ENCODE results near the gene RAPGEF2.

- no peak for TF ChIP-seq YY1 (tag by site-specific recombination; IDR thresholded peaks at IDR 0.05)
- TF ChIP-seq, protein P1, sequence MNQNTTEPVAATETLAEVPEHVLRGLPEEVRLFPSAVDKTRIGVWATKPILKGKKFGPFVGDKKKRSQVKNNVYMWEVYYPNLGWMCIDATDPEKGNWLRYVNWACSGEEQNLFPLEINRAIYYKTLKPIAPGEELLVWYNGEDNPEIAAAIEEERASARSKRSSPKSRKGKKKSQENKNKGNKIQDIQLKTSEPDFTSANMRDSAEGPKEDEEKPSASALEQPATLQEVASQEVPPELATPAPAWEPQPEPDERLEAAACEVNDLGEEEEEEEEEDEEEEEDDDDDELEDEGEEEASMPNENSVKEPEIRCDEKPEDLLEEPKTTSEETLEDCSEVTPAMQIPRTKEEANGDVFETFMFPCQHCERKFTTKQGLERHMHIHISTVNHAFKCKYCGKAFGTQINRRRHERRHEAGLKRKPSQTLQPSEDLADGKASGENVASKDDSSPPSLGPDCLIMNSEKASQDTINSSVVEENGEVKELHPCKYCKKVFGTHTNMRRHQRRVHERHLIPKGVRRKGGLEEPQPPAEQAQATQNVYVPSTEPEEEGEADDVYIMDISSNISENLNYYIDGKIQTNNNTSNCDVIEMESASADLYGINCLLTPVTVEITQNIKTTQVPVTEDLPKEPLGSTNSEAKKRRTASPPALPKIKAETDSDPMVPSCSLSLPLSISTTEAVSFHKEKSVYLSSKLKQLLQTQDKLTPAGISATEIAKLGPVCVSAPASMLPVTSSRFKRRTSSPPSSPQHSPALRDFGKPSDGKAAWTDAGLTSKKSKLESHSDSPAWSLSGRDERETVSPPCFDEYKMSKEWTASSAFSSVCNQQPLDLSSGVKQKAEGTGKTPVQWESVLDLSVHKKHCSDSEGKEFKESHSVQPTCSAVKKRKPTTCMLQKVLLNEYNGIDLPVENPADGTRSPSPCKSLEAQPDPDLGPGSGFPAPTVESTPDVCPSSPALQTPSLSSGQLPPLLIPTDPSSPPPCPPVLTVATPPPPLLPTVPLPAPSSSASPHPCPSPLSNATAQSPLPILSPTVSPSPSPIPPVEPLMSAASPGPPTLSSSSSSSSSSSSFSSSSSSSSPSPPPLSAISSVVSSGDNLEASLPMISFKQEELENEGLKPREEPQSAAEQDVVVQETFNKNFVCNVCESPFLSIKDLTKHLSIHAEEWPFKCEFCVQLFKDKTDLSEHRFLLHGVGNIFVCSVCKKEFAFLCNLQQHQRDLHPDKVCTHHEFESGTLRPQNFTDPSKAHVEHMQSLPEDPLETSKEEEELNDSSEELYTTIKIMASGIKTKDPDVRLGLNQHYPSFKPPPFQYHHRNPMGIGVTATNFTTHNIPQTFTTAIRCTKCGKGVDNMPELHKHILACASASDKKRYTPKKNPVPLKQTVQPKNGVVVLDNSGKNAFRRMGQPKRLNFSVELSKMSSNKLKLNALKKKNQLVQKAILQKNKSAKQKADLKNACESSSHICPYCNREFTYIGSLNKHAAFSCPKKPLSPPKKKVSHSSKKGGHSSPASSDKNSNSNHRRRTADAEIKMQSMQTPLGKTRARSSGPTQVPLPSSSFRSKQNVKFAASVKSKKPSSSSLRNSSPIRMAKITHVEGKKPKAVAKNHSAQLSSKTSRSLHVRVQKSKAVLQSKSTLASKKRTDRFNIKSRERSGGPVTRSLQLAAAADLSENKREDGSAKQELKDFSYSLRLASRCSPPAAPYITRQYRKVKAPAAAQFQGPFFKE (tag by site-specific recombination; IDR thresholded peaks at IDR 0.05; ENCODE audit: borderline replicate concordance): no peak
- TF ChIP-seq CTCF (tag by site-specific recombination; IDR thresholded peaks at IDR 0.05): no peak
- TF ChIP-seq ZSCAN30 (tag by site-specific recombination; IDR thresholded peaks at IDR 0.05): no peak
These were observed 40.5 kb upstream of the RAPGEF2 start for GRCh38 chr4:159062381-159062780.

Measured in HEK293 (cell line).